ENCODE data around the gene INO80B. TPM values are rescaled to one million over a fixed set of nuclear protein-coding genes. Genes with fewer than 3 reads are reported as not detected.

INO80B gene
- 10.0 and 11.7 TPM in 2 replicates for total RNA-seq

GRCh38 chr2:74454654-74455511, at the start of gene INO80B:
Gene INO80B, plus strand, starts transcription at chr2:74455087. Its CDS starts 30 bp downstream, at chr2:74455117.
- peak; percentile 99 for DNase-seq (ENCODE audit: low read depth)
- peak within 1 kb of the TSS; percentile 67 for H3K4me3 ChIP-seq (ENCODE audit: low read depth, low read length)
- TF ChIP-seq, protein P1, sequence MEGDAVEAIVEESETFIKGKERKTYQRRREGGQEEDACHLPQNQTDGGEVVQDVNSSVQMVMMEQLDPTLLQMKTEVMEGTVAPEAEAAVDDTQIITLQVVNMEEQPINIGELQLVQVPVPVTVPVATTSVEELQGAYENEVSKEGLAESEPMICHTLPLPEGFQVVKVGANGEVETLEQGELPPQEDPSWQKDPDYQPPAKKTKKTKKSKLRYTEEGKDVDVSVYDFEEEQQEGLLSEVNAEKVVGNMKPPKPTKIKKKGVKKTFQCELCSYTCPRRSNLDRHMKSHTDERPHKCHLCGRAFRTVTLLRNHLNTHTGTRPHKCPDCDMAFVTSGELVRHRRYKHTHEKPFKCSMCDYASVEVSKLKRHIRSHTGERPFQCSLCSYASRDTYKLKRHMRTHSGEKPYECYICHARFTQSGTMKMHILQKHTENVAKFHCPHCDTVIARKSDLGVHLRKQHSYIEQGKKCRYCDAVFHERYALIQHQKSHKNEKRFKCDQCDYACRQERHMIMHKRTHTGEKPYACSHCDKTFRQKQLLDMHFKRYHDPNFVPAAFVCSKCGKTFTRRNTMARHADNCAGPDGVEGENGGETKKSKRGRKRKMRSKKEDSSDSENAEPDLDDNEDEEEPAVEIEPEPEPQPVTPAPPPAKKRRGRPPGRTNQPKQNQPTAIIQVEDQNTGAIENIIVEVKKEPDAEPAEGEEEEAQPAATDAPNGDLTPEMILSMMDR (IDR thresholded peaks at IDR 0.05; ENCODE audit: insufficient read depth, low read depth, low read length): no peak

DNA sequence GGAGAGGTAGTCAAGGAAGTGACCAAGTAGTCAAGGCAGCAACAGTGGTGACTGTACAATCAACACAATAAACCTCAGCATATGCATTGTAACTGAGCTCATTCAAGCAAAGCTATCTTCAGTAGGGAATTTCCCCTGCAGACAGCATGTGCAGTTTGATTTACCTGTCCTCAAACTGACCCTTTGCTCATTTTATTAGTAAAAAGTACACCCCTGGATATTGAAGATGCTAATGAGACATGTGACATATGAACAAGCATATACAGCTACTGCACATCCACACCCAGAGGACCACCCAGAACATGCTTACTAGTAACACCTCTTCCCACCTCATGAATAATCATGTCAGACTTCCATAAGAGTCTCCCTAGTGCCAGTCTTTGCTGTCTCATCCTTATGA, 48.9 kb upstream of the INO80B start:
- TF ChIP-seq, protein P1 (IDR thresholded peaks at IDR 0.05; ENCODE audit: insufficient read depth, low read depth, low read length): no peak
- H3K4me3 ChIP-seq (ENCODE audit: low read depth, low read length): no peak overlapping the region
- no peak for DNase-seq (ENCODE audit: low read depth)

DNA sequence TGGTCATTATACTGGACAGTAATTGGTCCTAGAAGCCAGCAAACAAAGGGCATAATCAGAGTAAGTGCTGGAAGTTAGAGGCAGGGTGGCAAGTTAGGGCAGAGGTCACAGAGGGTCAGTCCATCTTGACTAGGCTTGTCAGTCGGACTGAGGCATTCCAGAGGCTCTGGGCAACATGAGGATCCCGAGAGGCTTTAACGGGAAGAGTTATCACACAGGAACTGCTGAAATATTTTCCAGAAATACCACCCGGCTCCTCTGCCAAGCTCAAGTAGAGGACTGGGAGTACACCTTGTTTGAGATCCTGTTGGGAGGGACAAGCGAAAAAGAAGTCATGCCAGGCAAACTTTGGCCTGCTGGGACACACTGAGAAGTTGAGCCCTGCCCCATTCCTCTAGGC, 47.2 kb upstream of the INO80B start:
- TF ChIP-seq, protein P1 (IDR thresholded peaks at IDR 0.05; ENCODE audit: insufficient read depth, low read depth, low read length): no peak
- no peak for DNase-seq (ENCODE audit: low read depth)
- no peak overlapping the region for H3K4me3 ChIP-seq (ENCODE audit: low read depth, low read length)

GRCh38 chr2:74413001-74413698, 41.7 kb upstream of the INO80B start:
- DNase-seq (ENCODE audit: low read depth): peak; percentile 42
- no peak overlapping the region for H3K4me3 ChIP-seq (ENCODE audit: low read depth, low read length)
- TF ChIP-seq, protein P1 (IDR thresholded peaks at IDR 0.05; ENCODE audit: insufficient read depth, low read depth, low read length): no peak

- no peak for DNase-seq (ENCODE audit: low read depth)
- TF ChIP-seq, protein P1 (IDR thresholded peaks at IDR 0.05; ENCODE audit: insufficient read depth, low read depth, low read length): no peak
- H3K4me3 ChIP-seq (ENCODE audit: low read depth, low read length): peak overlapping the region; percentile 56
These were observed 40.4 kb upstream of the INO80B start for GRCh38 chr2:74414441-74414840.

DNA sequence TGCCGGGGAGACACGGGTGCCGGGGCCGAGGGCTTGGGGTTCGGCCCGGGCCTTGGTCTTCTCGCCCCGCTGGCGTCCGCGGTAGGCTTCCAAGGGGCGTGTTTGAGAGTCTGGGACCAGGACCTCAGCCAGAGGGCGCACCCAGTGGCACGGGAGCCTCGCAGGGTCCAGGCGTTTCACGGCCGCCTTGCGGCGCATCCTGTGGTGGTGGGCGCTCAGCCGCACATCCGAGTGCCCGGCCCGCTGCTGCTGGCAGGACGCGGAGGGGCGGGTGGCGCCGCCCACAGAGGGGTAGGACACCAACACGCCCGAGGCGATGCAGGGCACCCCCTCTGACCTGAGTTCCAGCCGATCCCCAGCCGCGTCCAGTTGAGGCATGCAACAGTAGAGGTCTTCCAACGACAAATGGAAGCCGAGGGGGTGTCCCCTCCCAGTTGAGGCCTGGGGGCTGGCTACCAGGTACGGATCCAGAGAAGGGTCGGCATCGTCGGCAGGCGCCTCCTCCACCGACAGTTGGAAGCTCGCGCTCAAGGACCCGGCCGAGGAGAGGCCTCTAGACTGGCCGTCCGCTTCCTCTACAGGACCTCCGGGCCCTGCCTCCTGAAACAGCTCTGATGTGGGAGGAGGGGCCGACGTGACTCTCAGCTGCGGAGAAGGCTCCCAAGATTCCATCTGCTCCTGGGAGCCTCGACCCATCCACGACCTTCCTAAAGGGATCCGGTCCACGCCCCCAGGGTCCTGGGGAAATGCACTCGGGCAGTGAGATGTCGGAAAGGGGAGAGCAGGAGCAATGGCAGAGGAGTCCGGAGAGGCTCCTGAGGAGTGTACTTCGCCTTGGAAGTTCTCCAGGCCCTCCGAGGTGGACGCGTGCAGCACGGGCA, 39.8 kb upstream of the INO80B start:
- peak overlapping the region; percentile 56 for H3K4me3 ChIP-seq (ENCODE audit: low read depth, low read length)
- TF ChIP-seq, protein P1 (IDR thresholded peaks at IDR 0.05; ENCODE audit: insufficient read depth, low read depth, low read length): peak; percentile 43
- peak; percentile 42 for DNase-seq (ENCODE audit: low read depth)
